ENCODE measurements around the gene KBTBD6.
"Not testable (repeated sequence)": the region's sequence is repeated elsewhere in the genome, so short reads cannot be mapped to it uniquely, and the experiment has no call there.

The KBTBD6 gene

DNA sequence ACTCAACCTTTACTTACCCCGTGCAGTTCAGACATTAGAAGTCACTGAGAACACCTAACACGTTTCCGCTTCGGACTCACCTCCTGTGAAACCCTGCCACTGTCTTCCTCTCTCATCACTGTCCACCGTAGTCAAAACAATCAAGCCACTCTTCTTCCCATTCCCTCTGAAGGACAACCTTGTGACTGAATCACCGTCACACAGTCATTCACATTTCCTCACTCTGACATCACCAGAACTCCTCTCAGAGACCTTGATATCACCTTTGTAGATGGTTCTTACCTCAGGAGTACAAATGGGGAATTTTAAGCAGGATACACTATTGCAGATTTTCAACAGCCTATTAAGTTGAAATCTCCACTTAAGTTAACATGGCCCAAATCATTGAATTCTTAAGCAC lies 1.3 kb upstream of the KBTBD6 start:
- DNase-seq = peak in 1 of 3 donors; percentile 8

- not testable (repeated sequence) for DNase-seq
Measured at GRCh38 chr13:41131660-41132511, 716 bp downstream of the KBTBD6 start.

DNA sequence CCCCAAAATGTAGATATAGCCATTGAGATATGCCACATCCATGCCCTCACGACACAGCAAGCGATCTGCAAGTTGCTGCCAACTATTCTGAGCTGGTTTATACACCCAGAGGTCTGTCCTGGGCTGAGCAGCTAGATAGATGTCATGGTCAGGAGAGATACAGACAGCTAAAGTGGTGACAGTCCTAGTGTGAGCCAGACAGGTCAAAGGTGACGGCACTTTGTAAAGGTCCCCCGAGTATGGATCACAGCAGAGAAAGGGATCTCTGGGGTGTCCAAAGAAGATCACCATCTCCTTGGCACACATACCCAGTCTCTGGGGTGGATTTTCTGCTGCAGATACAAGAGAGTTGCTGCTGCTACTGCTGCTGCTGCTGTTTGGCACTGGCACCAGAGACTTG lies 1.4 kb downstream of the KBTBD6 start:
- DNase-seq = not testable (repeated sequence)

- DNase-seq = peak in 1 of 3 donors; percentile 14
Measured at GRCh38 chr13:41130356-41130755, 2.2 kb downstream of the KBTBD6 start.

DNA sequence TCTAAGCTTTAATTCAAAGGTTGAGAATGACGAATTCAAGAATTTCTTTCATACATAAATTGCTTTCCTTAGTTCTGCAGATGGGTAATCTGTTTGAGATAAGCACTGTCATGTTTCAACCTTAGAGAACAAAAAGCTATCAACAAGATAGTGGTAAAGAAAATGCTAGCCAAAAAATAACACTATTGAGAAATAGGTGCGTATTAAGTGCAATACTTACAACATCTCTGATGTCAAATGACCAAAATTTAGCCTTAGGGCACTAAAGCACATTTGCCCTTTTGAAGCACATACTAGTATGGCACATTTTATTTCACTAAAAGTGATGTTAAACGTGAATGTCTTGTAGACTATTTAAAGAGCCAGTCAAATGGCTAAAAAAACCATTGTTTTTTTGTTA lies 4.9 kb downstream of the KBTBD6 start:
- no peak for DNase-seq

- DNase-seq = no peak
Measured at GRCh38 chr13:41122838-41123237, 9.8 kb downstream of the KBTBD6 start.

DNA sequence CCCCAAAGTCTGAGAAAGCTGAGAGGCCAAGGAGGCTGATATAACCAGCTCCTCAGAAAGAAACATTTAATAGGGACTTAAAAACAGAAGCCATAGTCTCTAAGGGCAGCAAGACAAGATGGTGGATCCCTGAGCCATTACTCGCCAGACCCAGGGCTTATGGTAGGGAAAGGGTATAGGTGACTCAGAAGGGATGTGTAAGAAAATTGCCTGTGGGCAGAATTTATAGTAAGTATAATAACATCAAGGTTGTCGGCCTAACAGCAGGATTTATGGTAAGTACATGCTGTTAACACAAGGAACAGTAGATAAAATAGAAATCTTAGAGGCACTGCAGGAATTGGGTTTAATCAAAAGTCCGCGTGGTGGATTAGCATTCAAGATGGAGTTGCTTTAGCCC lies 14.7 kb downstream of the KBTBD6 start:
- DNase-seq = no peak

DNA sequence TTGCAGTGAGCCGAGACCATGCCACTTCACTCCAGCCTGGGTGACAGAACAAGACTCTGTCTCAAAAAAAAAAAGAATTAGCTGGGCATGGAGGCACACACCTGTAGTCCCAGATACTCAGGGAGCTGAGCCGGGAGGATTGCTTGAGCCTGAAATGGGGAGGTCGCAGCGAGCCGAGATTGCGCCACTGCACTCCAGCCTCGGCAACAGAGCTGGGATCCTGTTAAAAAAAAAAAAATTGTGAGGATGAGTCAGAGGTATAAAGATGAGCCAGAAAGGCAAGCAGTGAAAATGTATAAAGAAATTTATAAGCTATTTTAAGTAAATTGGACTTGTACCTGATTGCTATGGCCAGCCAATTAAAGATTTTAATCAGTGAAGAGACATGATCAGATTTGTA lies 21.1 kb downstream of the KBTBD6 start:
- DNase-seq = no peak

GRCh38 chr13:41107584-41108014 lies 25.0 kb downstream of the KBTBD6 start:
- DNase-seq = no peak

- DNase-seq = no peak
Measured at GRCh38 chr13:41107104-41107571, 25.5 kb downstream of the KBTBD6 start.

- no peak for DNase-seq
Measured at GRCh38 chr13:41099986-41100385, 32.6 kb downstream of the KBTBD6 start.

- DNase-seq = no peak
Measured at GRCh38 chr13:41098761-41099160, 33.8 kb downstream of the KBTBD6 start.

DNA sequence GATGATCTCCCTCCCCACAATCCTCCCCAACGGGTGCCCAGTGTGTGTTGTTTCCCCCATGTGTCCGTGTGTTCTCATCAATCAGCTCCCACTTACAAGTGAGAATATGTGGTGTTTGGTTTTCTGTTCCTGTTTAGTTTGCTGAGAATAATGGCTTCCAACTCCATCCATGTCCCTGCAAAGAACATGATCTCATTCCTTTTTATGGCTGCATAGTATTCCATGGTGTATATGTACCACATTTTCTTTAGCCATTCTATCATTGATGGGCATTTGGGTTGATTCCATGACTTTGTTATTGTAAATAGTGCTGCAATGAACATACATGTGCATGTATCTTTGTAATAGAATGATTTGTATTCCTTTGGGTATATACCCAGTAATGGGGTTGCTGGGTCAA lies 36.9 kb downstream of the KBTBD6 start:
- DNase-seq = not testable (repeated sequence)

- no peak for DNase-seq
Measured at GRCh38 chr13:41085961-41086585, 46.5 kb downstream of the KBTBD6 start.

GRCh38 chr13:41079725-41080124 lies 52.9 kb downstream of the KBTBD6 start:
- no peak for DNase-seq
